ENCODE results near the gene ABHD14A.

GRCh38 chr3:51937014-51937413, 37.9 kb upstream of the ABHD14A start:
- TF ChIP-seq CTCF (IDR thresholded peaks at IDR 0.05), result no peak
- no peak for TF ChIP-seq POLR2A (IDR thresholded peaks at IDR 0.05; ENCODE audit: low read depth)

All from esophagus muscularis mucosa (tissue), 3 donors.